ENCODE measurements around the gene VWF.

DNA sequence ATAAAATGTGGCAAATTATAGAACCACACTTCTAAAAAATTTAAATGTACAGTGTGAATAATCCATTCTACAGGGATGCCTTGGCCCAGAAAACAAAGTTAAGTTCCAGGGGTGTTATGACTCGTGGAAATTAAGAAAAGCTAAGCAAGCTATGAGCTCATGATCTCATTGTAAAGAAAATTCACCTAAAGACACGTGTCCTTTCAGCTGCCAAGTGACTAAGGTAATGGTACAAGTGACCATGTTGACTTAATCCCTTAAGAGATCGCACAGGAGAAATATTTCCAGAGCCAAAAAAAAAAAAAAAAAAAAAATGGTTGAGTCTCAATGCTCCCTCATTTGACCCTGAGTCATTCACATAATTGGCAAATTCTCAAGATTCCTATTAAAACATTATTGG lies 128.0 kb downstream of the VWF start:
- TF ChIP-seq POLR2A (IDR thresholded peaks at IDR 0.05; ENCODE audit: extremely low read depth, insufficient read length) (no peak), MYC (IDR thresholded peaks at IDR 0.05; ENCODE audit: low read depth, low read length) (no peak)
- TF ChIP-seq, protein P1, sequence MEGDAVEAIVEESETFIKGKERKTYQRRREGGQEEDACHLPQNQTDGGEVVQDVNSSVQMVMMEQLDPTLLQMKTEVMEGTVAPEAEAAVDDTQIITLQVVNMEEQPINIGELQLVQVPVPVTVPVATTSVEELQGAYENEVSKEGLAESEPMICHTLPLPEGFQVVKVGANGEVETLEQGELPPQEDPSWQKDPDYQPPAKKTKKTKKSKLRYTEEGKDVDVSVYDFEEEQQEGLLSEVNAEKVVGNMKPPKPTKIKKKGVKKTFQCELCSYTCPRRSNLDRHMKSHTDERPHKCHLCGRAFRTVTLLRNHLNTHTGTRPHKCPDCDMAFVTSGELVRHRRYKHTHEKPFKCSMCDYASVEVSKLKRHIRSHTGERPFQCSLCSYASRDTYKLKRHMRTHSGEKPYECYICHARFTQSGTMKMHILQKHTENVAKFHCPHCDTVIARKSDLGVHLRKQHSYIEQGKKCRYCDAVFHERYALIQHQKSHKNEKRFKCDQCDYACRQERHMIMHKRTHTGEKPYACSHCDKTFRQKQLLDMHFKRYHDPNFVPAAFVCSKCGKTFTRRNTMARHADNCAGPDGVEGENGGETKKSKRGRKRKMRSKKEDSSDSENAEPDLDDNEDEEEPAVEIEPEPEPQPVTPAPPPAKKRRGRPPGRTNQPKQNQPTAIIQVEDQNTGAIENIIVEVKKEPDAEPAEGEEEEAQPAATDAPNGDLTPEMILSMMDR (IDR thresholded peaks at IDR 0.05; ENCODE audit: low read depth, low read length): no peak
- TF ChIP-seq, protein P2, sequence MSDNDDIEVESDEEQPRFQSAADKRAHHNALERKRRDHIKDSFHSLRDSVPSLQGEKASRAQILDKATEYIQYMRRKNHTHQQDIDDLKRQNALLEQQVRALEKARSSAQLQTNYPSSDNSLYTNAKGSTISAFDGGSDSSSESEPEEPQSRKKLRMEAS (IDR thresholded peaks at IDR 0.05; ENCODE audit: low read depth, low read length): no peak

Data from NB4 (cell line).